Neural progenitor cell (in vitro differentiated cells): ENCODE results near the gene SEC14L3. TPM values are rescaled to one million over a fixed set of nuclear protein-coding genes. Genes with fewer than 3 reads are reported as not detected.
A peak's percentile ranks its signal among the peaks of the same experiment; 100 is the strongest.

Source experiments
- DNase-seq: peaks from one replicate; pipeline ENCODE4 v3.0.0-alpha.2; 2016; ENCODE audit warnings: low spot score
- H2AFZ ChIP-seq: fragments of 200-600 bp; sonication (generic); replicated peaks from 2 replicates; pipeline ENCODE4 v1.6.1; 2016; ENCODE audit warnings: antibody characterized with exemption
- H3F3A ChIP-seq: fragments of 200-600 bp; sonication (generic); 2 replicates; pipeline ENCODE4 v1.6.1; 2016; ENCODE audit warnings: antibody characterized with exemption, low read depth
- H3K27ac ChIP-seq: fragments of 200-600 bp; sonication (generic); 2 replicates; pipeline ENCODE4 v1.5.1; 2016; ENCODE audit warnings: mild to moderate bottlenecking
- H3K27me3 ChIP-seq: fragments of 200-600 bp; sonication (generic); 2 replicates; pipeline ENCODE4 v1.6.1; 2016; ENCODE audit warnings: mild to moderate bottlenecking, moderate library complexity
- H3K36me3 ChIP-seq: fragments of 200-600 bp; sonication (generic); 2 replicates; pipeline ENCODE4 v1.5.1; 2016
- H3K4me1 ChIP-seq: fragments of 200-600 bp; sonication (generic); 2 replicates; pipeline ENCODE4 v1.6.1; 2016; ENCODE audit warnings: mixed run types
- H3K4me2 ChIP-seq: fragments of 200-600 bp; sonication (generic); 2 replicates; pipeline ENCODE4 v1.6.1; 2016
- H3K4me3 ChIP-seq: fragments of 200-600 bp; sonication (generic); 2 replicates; pipeline ENCODE4 v1.5.1; 2016
- H3K79me2 ChIP-seq: fragments of 200-600 bp; sonication (generic); 2 replicates; pipeline ENCODE4 v1.6.1; 2016; ENCODE audit warnings: low read depth
- H3K9ac ChIP-seq: fragments of 200-600 bp; sonication (generic); 2 replicates; pipeline ENCODE4 v1.6.1; 2016
- H3K9me3 ChIP-seq: fragments of 200-600 bp; sonication (generic); 2 replicates; pipeline ENCODE4 v1.5.1; 2016; ENCODE audit warnings: low read depth
- H4K20me1 ChIP-seq: fragments of 200-600 bp; sonication (generic); 2 replicates; pipeline ENCODE4 v1.6.1; 2016; ENCODE audit warnings: low read depth
- H3K27ac Mint-ChIP-seq: 3 replicates; pipeline ENCODE4 v1.8.0; 2021; ENCODE audit warnings: mixed read lengths
- H3K27me3 Mint-ChIP-seq: 2 replicates; pipeline ENCODE4 v1.8.0; 2022; ENCODE audit warnings: low read depth, mild to moderate bottlenecking, inconsistent platforms, moderate library complexity, mixed read lengths; ENCODE audit not compliant: insufficient read depth
- H3K36me3 Mint-ChIP-seq: 3 replicates; pipeline ENCODE4 v1.8.0; 2021; ENCODE audit warnings: mixed read lengths
- H3K4me1 Mint-ChIP-seq: 3 replicates; pipeline ENCODE4 v1.8.0; 2021; ENCODE audit warnings: mixed read lengths
- H3K4me3 Mint-ChIP-seq: 3 replicates; pipeline ENCODE4 v1.8.0; 2021; ENCODE audit warnings: mild to moderate bottlenecking, moderate library complexity, mixed read lengths
- H3K9me3 Mint-ChIP-seq: 3 replicates; pipeline ENCODE4 v1.8.0; 2020; ENCODE audit warnings: mixed read lengths
- CTCF ChIP-seq: fragments of 200-600 bp; sonication (generic); IDR thresholded peaks from 2 replicates; pipeline ENCODE4 v1.5.1; 2017; ENCODE audit warnings: antibody characterized with exemption, mild to moderate bottlenecking
- EZH2 ChIP-seq: fragments of 200-600 bp; sonication (generic); IDR thresholded peaks from 2 replicates; pipeline ENCODE4 v1.6.1; 2017; ENCODE audit warnings: antibody characterized with exemption, mild to moderate bottlenecking, moderate library complexity
- EZH2phosphoT487 ChIP-seq: fragments of 200-600 bp; sonication (generic); IDR thresholded peaks from 2 replicates; pipeline ENCODE4 v1.6.1; 2017; ENCODE audit warnings: antibody characterized with exemption
- total RNA-seq: library from RNA; depleted of rRNA; stranded (reverse); fragments of >200 nt; gene quantifications from 2 replicates; pipeline ENCODE4 v1.2.3, GENCODE V29; 2015; ENCODE audit warnings: low replicate concordance

The SEC14L3 gene
- total RNA-seq, 1 donor from 2014 or later, result not detected

GRCh38 chr22:30459181-30460052 is 12.4 kb downstream of the SEC14L3 start:
- H3K4me3 Mint-ChIP-seq, result no peak overlapping the region

GRCh38 chr22:30457981-30458380 is 13.8 kb downstream of the SEC14L3 start:
- H3K4me1 ChIP-seq, result no peaks in the 10 kb centered on the region
- H3K79me2 ChIP-seq, result no peaks in the 10 kb centered on the region
- Mint-ChIP-seq H3K27me3 (peaks cover 8% of the 10 kb centered on the region), H3K9me3 (no peaks in the 10 kb centered on the region), H3K4me3 (no peak overlapping the region), H3K27ac (no peak overlapping the region), H3K4me1 (no peaks in the 10 kb centered on the region), H3K36me3 (no peaks in the 10 kb centered on the region)
- peaks cover 5% of the 10 kb centered on the region for H3F3A ChIP-seq
- H3K9ac ChIP-seq, result no peak overlapping the region
- H3K36me3 ChIP-seq, result no peaks in the 10 kb centered on the region
- no peak for TF ChIP-seq EZH2
- no peak for TF ChIP-seq CTCF
- TF ChIP-seq EZH2phosphoT487, result no peak
- no peaks in the 10 kb centered on the region for H3K27me3 ChIP-seq
- H3K4me2 ChIP-seq, result no peak overlapping the region
- no peak overlapping the region for H3K4me3 ChIP-seq
- H3K27ac ChIP-seq, result no peak overlapping the region
- no peaks in the 10 kb centered on the region for H4K20me1 ChIP-seq
- no peak overlapping the region for H2AFZ ChIP-seq
- H3K9me3 ChIP-seq, result no peaks in the 10 kb centered on the region
- DNase-seq, result no peak

More at GRCh38 chr22:30459181-30460052, 12.4 kb downstream of the SEC14L3 start:
- peak; percentile 75 for DNase-seq
- Mint-ChIP-seq H3K4me1 (no peaks in the 10 kb centered on the region), H3K9me3 (no peaks in the 10 kb centered on the region), H3K27ac (no peak overlapping the region), H3K36me3 (no peaks in the 10 kb centered on the region), H3K27me3 (peaks cover 4% of the 10 kb centered on the region)
- H3K36me3 ChIP-seq, result no peaks in the 10 kb centered on the region
- no peak for TF ChIP-seq EZH2phosphoT487
- TF ChIP-seq CTCF, result no peak
- no peak for TF ChIP-seq EZH2
- H4K20me1 ChIP-seq, result no peaks in the 10 kb centered on the region
- H3F3A ChIP-seq, result peaks cover 5% of the 10 kb centered on the region
- no peak overlapping the region for H3K4me3 ChIP-seq
- no peak overlapping the region for H3K4me2 ChIP-seq
- H2AFZ ChIP-seq, result no peak overlapping the region
- H3K27me3 ChIP-seq, result peaks cover under 1% of the 10 kb centered on the region
- H3K9ac ChIP-seq, result no peak overlapping the region
- H3K9me3 ChIP-seq, result no peaks in the 10 kb centered on the region
- H3K79me2 ChIP-seq, result no peaks in the 10 kb centered on the region
- no peak overlapping the region for H3K27ac ChIP-seq
- no peaks in the 10 kb centered on the region for H3K4me1 ChIP-seq

GRCh38 chr22:30455075-30455840 is 16.6 kb downstream of the SEC14L3 start:
- Histone ChIP-seq H3K79me2 (no peaks in the 10 kb centered on the region), H3K9ac (no peak overlapping the region), H3K27me3 (no peaks in the 10 kb centered on the region), H3K9me3 (no peaks in the 10 kb centered on the region), H3K36me3 (no peaks in the 10 kb centered on the region), H3F3A (peaks cover 5% of the 10 kb centered on the region), H2AFZ (no peak overlapping the region), H3K4me3 (no peak overlapping the region), H3K27ac (no peak overlapping the region), H4K20me1 (no peaks in the 10 kb centered on the region), H3K4me1 (no peaks in the 10 kb centered on the region), H3K4me2 (no peak overlapping the region)
- DNase-seq, result no peak
- Mint-ChIP-seq H3K4me3 (no peak overlapping the region), H3K27ac (no peak overlapping the region), H3K4me1 (peaks cover 2% of the 10 kb centered on the region), H3K36me3 (no peaks in the 10 kb centered on the region), H3K9me3 (no peaks in the 10 kb centered on the region), H3K27me3 (peaks cover 6% of the 10 kb centered on the region)
- no peak for TF ChIP-seq EZH2
- no peak for TF ChIP-seq CTCF
- TF ChIP-seq EZH2phosphoT487, result no peak
